Esophagus squamous epithelium (tissue), 5 donors: ENCODE results near the gene RECQL. TPM values are rescaled to one million over a fixed set of nuclear protein-coding genes. Genes with fewer than 3 reads are reported as not detected.

Experiments
- DNase-seq: peaks from one replicate; lab custom pipeline; 2025; lab: John Stamatoyannopoulos, UW
- H3K27ac ChIP-seq, 4 donors: fragments of 200-600 bp; sonication (generic); one replicate each; pipeline ENCODE4 v1.5.1; 2016 to 2019; ENCODE audit warnings: mild to moderate bottlenecking in 1 of 4
- H3K27me3 ChIP-seq, 4 donors: fragments of 200-600 bp; sonication (generic); 1 replicate in 3 of 4; 2 replicates in 1 of 4; pipeline versions ENCODE4 v1.5.1 to v1.6.0; 2017 to 2021; ENCODE audit warnings: antibody characterized with exemption in 1 of 4
- H3K36me3 ChIP-seq, 3 donors: fragments of 200-600 bp; sonication (generic); one replicate each; pipeline ENCODE4 v1.5.1; 2016 to 2019
- H3K4me1 ChIP-seq, 3 donors: fragments of 200-600 bp; sonication (generic); one replicate each; pipeline ENCODE4 v1.5.1; 2017 to 2019
- H3K4me3 ChIP-seq, 4 donors: fragments of 200-600 bp; sonication (generic); 1 replicate in 3 of 4; 2 replicates in 1 of 4; pipeline ENCODE4 v1.5.1; 2016 to 2019; ENCODE audit warnings: mild to moderate bottlenecking in 2 of 4, moderate library complexity in 1 of 4
- H3K9me3 ChIP-seq, 3 donors: fragments of 200-600 bp; sonication (generic); one replicate each; pipeline ENCODE4 v1.5.1; 2016 to 2019
- POLR2A ChIP-seq, 4 donors: fragments of 450-650 bp; IDR thresholded peaks; one replicate each; pipeline ENCODE4 v1.6.1; 2017; ENCODE audit warnings: antibody characterized with exemption in 4 of 4, mild to moderate bottlenecking in 4 of 4, moderate library complexity in 3 of 4
- WGBS, 2 donors: methylation state at CpG; one replicate each; pipeline ENCODE4 v1.1.5; 2018; 5-methylcytosine and 5-hydroxymethylcytosine counted together
- intact Hi-C: fragments of 100-400 bp; cut with DNase I; formaldehyde crosslinking; loops from one replicate; pipeline ENCODE4 v1.15.0; 2022
- total RNA-seq, 4 donors: library from RNA; depleted of rRNA; stranded (reverse); fragments of >200 nt; gene quantifications; one replicate each; pipeline ENCODE4 v1.1.0, GENCODE V29; 2016
- TF ChIP-seq, protein P1 (sequence below), 6 experiments: fragments of 450-650 bp in 4 of 6; fragments of 200-600 bp in 2 of 6; sonication (generic) in 2 of 6; IDR thresholded peaks; one replicate each; pipeline ENCODE4 v1.5.1; 2016 to 2019; ENCODE audit warnings: antibody characterized with exemption in 6 of 6, mild to moderate bottlenecking in 4 of 6, moderate library complexity in 4 of 6
- donor health status: DM: yes; HTN: yes; CAD: no.

Gene RECQL
- total RNA-seq, 4 donors from 2014 or later = 10.0 to 36.5 (median 25.6) TPM

DNA sequence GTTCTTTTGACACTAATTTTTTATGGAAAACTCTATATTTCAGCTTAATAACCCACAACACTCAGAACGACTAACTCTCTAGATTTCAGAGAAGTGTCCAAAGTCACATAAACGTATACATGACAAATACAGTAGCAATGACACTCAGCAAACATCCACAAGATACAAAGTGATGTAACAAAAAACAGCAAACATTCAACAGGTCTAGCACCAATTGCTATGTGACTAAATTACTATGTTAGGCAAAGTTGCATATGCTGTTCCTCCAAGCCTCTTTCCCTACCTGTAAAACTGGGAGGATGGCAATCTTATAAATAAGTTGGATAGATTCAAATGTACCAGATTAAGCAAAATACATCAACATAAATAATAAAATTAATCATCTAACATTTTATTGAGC lies 1.7 kb downstream of the RECQL start:
- H3K4me3 ChIP-seq = no peak overlapping the region
- peaks cover 0 to 43% (median 0%) of the 10 kb centered on the region in 3 donors for H3K36me3 ChIP-seq
- intact Hi-C loops = no loop called here
- no peak overlapping the region for H3K27ac ChIP-seq
- H3K9me3 ChIP-seq = no peaks in the 10 kb centered on the region
- TF ChIP-seq, protein P1, sequence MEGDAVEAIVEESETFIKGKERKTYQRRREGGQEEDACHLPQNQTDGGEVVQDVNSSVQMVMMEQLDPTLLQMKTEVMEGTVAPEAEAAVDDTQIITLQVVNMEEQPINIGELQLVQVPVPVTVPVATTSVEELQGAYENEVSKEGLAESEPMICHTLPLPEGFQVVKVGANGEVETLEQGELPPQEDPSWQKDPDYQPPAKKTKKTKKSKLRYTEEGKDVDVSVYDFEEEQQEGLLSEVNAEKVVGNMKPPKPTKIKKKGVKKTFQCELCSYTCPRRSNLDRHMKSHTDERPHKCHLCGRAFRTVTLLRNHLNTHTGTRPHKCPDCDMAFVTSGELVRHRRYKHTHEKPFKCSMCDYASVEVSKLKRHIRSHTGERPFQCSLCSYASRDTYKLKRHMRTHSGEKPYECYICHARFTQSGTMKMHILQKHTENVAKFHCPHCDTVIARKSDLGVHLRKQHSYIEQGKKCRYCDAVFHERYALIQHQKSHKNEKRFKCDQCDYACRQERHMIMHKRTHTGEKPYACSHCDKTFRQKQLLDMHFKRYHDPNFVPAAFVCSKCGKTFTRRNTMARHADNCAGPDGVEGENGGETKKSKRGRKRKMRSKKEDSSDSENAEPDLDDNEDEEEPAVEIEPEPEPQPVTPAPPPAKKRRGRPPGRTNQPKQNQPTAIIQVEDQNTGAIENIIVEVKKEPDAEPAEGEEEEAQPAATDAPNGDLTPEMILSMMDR (IDR thresholded peaks at IDR 0.05) = no peak
- no peak for TF ChIP-seq POLR2A (IDR thresholded peaks at IDR 0.05)
- H3K4me1 ChIP-seq = peaks cover 8 to 53% (median 20%) of the 10 kb centered on the region in 3 donors
- DNase-seq = no peak
- WGBS, 2 donors = 59 to 72% methylated on average over 2 of the region's 2 CpGs
- H3K27me3 ChIP-seq = no peaks in the 10 kb centered on the region

DNA sequence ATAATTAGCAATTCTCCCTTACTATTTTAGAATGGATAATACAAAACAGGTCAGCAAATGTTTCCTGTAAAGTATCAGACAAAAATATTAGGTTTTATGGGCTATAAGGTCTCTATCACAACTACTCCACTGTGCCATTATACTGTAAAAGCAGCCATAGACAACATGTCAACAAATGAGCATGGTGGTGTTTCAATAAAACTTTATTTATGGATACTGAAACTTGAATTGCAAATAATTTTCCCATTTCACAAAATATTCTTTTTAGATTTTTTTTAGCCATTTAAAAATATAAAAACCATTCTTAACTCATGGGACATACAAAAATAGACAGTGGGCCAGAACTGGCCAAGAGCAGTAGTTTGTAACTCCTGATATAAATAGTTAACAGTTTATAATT lies 15.4 kb downstream of the RECQL start:
- Histone ChIP-seq H3K4me1 (no peaks in the 10 kb centered on the region), H3K4me3 (no peak overlapping the region), H3K36me3 (peaks cover 0 to 69% (median 0%) of the 10 kb centered on the region in 3 donors), H3K27ac (no peak overlapping the region), H3K9me3 (no peaks in the 10 kb centered on the region), H3K27me3 (no peaks in the 10 kb centered on the region)
- intact Hi-C loops = no loop called here
- TF ChIP-seq, protein P1 (IDR thresholded peaks at IDR 0.05) = no peak
- no peak for TF ChIP-seq POLR2A (IDR thresholded peaks at IDR 0.05)
- DNase-seq = no peak

DNA sequence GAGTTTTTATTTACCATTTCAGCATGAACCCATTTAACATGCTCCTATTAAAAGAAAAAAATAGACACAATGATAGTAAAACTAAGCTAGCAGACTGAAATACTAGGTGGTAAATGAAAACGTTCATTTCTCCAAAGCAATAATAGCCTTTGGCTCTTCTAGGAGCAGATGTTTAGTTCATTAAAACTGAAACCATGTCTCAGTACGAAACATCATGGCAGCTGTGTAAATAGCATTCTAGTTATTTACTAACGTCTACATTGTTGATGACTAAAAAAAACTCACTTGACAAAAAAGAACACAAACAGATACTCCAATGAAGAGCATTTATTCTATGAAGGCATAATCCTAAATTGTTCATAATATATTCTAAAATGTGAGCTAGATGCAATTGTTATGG lies 17.9 kb downstream of the RECQL start:
- Histone ChIP-seq H3K9me3 (no peaks in the 10 kb centered on the region), H3K27me3 (no peaks in the 10 kb centered on the region), H3K36me3 (peaks cover 0 to 69% (median 5%) of the 10 kb centered on the region in 3 donors), H3K4me1 (no peaks in the 10 kb centered on the region), H3K27ac (no peak overlapping the region), H3K4me3 (no peak overlapping the region)
- no peak for DNase-seq
- 74 to 90% methylated on average over 3 of the region's 3 CpGs for WGBS, 2 donors
- no peak for TF ChIP-seq POLR2A (IDR thresholded peaks at IDR 0.05)
- TF ChIP-seq, protein P1 (IDR thresholded peaks at IDR 0.05) = no peak
- intact Hi-C loops = no loop called here

DNA sequence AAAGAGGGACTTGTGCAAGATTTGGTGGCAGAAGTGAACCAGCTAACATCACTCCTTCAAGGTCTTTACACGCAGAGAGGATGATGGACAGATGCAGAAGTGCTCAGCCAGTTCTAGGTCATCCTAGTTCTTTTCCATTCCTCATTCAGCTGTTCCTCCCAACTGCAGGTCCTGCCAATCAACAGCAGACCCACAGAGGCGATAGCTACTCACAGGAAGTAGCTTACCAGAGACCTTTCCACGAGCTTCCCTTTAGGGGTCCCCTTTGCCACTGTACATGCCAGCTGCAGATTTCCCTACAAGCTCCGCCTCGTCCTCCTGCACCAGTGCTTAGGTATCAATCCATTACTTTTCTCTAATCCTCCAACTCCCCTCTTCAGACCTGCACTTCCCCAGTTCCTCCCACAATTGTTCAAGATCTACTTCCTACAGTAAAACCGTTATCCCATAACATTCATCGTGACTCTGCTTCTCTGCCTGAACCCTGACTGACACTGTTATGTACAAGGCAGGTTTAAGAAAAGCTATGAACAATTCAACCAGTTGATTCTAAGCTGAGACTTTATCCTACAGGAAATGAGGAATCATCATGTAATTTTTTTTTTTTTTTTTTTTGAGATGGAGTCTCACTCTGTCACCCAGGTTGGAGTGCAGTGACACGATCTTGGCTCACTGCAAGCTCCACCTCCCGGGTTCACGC lies 22.5 kb downstream of the RECQL start:
- intact Hi-C loops = no loop called here
- Histone ChIP-seq H3K4me3 (no peak overlapping the region), H3K9me3 (no peaks in the 10 kb centered on the region), H3K36me3 (peaks cover 0 to 94% (median 20%) of the 10 kb centered on the region in 3 donors), H3K27me3 (no peaks in the 10 kb centered on the region), H3K4me1 (no peaks in the 10 kb centered on the region), H3K27ac (no peak overlapping the region)
- no peak for DNase-seq
- TF ChIP-seq POLR2A (IDR thresholded peaks at IDR 0.05) = no peak
- TF ChIP-seq, protein P1 (IDR thresholded peaks at IDR 0.05) = no peak
- 79 to 89% methylated on average over 10 of the region's 10 CpGs for WGBS, 2 donors

DNA sequence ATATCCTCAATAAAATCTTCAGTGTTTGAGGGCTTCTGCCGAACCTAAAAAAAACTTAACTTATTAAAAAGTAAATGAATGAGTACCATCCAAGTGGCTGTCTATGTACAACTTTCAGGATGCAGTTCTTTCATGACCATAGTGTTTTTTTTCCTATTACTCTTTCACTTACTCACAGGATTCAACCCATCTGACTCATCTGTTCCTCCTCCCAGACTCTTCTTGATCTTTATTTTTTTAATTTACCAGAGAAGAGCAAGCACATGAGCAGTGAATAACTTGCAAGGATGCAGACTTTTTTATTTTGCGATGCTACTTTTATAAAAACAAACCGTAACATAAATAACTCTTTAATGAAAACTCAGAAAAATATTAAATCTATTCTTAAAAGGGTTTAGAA lies 24.5 kb downstream of the RECQL start:
- Histone ChIP-seq H3K9me3 (no peaks in the 10 kb centered on the region), H3K36me3 (peaks cover 0 to 99% (median 24%) of the 10 kb centered on the region in 3 donors), H3K27me3 (no peaks in the 10 kb centered on the region), H3K4me3 (no peak overlapping the region), H3K27ac (no peak overlapping the region), H3K4me1 (no peaks in the 10 kb centered on the region)
- intact Hi-C loops = no loop called here
- TF ChIP-seq, protein P1 (IDR thresholded peaks at IDR 0.05) = no peak
- no peak for TF ChIP-seq POLR2A (IDR thresholded peaks at IDR 0.05)
- DNase-seq = no peak
- 92 to 95% methylated on average over 3 of the region's 3 CpGs for WGBS, 2 donors
